GM12878 (cell line): ENCODE measurements around the gene IFI6. TPM values are rescaled to one million over a fixed set of nuclear protein-coding genes. Genes with fewer than 3 reads are reported as not detected.

Source experiments
- ATAC-seq: fragments of 200-7000 bp; cut with Tn5 transposase; 3 replicates; pipeline ENCODE4 v1.9.1; 2020; ENCODE audit warnings: mild to moderate bottlenecking, moderate library complexity
- BruUV-seq: library from RNA; stranded (reverse); fragments of 400-500 nt; replicated peaks from 2 replicates; lab custom pipeline; 2021; lab: Mats Ljungman, UMichigan
- CTCF ChIA-PET: fragments of 300-600 bp; sonication (Branson Sonifier 250); formaldehyde crosslinking; extraction: SDS; loops from one replicate; lab custom pipeline; 2021; ENCODE audit warnings: inconsistent platforms; lab: Yijun Ruan, JAX
- POLR2A ChIA-PET: fragments of 350-600 bp; formaldehyde crosslinking; extraction: SDS; loops from one replicate; lab custom pipeline; 2021; ENCODE audit warnings: inconsistent platforms; lab: Charles Lee
- RAD21 ChIA-PET: fragments of 300-600 bp; sonication (Branson Sonifier 250); formaldehyde crosslinking; loops from one replicate; lab custom pipeline; 2023; ENCODE audit warnings: antibody characterized with exemption; ENCODE audit not compliant: unreplicated experiment; lab: Charles Lee
- SMC1A ChIA-PET: fragments of 300-600 bp; sonication (Branson Sonifier 250); formaldehyde crosslinking; loops from one replicate; lab custom pipeline; 2023; ENCODE audit not compliant: unreplicated experiment, uncharacterized antibody; lab: Charles Lee
- DNase-seq: peaks from one replicate; pipeline ENCODE4 v3.0.0-alpha.2; 2011; ENCODE audit warnings: low read depth, low spot score
- FAIRE-seq: peaks from 3 replicates; lab custom pipeline; 2011; peaks lifted over from hg19 to GRCh38; lab: Jason Lieb, UNC
- H2AFZ ChIP-seq: 2 replicates; pipeline ENCODE4 v1.6.0; 2011; ENCODE audit warnings: low read depth, low read length, control low read depth; ENCODE audit not compliant: control insufficient read depth
- H3K27ac ChIP-seq: 2 replicates; pipeline ENCODE4 v1.5.1; 2011; ENCODE audit warnings: control low read depth; ENCODE audit not compliant: control insufficient read depth, insufficient read depth
- H3K27me3 ChIP-seq, 2 experiments: replicated peaks in 1 of 2; 2 replicates each; pipeline versions ENCODE4 v1.6.0 to v1.6.1; 2011; ENCODE audit warnings: low read length in 1 of 2; ENCODE audit not compliant: control insufficient read depth in 2 of 2, insufficient read depth in 2 of 2
- H3K36me3 ChIP-seq, 2 experiments: 2 replicates each; pipeline ENCODE4 v1.5.1; 2011; ENCODE audit warnings: low read length in 1 of 2; ENCODE audit not compliant: control insufficient read depth in 2 of 2, insufficient read depth in 2 of 2
- H3K4me1 ChIP-seq: 2 replicates; pipeline ENCODE4 v1.6.1; 2011; ENCODE audit warnings: mild to moderate bottlenecking, low read length, moderate library complexity, mixed read lengths; ENCODE audit not compliant: control insufficient read depth, insufficient read depth
- H3K4me2 ChIP-seq: 2 replicates; pipeline ENCODE4 v1.6.0; 2011; ENCODE audit warnings: control low read depth; ENCODE audit not compliant: control insufficient read depth, insufficient read depth
- H3K4me3 ChIP-seq: fragments of 200-600 bp; sonication (generic); 2 replicates; pipeline ENCODE4 v1.5.1; 2016
- H3K79me2 ChIP-seq: 2 replicates; pipeline ENCODE4 v1.6.0; 2011; ENCODE audit warnings: low read length; ENCODE audit not compliant: control insufficient read depth, insufficient read depth
- H3K9ac ChIP-seq: 2 replicates; pipeline ENCODE4 v1.8.0; 2011; ENCODE audit warnings: low read length, control low read depth, mixed read lengths; ENCODE audit not compliant: control insufficient read depth, insufficient read depth
- H3K9me3 ChIP-seq: replicated peaks from 3 replicates; pipeline ENCODE4 v1.5.1; 2011; ENCODE audit warnings: mild to moderate bottlenecking, low read length; ENCODE audit not compliant: control insufficient read depth, insufficient read depth
- H4K20me1 ChIP-seq: 2 replicates; pipeline ENCODE4 v1.6.0; 2011; ENCODE audit not compliant: control insufficient read depth, insufficient read depth
- CUX1 ChIP-seq: IDR thresholded peaks from 2 replicates; pipeline ENCODE4 v1.6.1; 2012; ENCODE audit warnings: improper control_type of control experiment, low read depth, low read length; ENCODE audit not compliant: insufficient replicate concordance
- E2F8 ChIP-seq: fragments of 450-650 bp; IDR thresholded peaks from 2 replicates; pipeline ENCODE4 v1.6.1; 2018; ENCODE audit warnings: mild to moderate bottlenecking, low read depth, moderate library complexity; ENCODE audit not compliant: partially characterized antibody
- ELK1 ChIP-seq: IDR thresholded peaks from 2 replicates; pipeline ENCODE4 v1.6.1; 2012; ENCODE audit warnings: low read depth, low read length, improper control_type of control experiment
- PBX3 ChIP-seq: IDR thresholded peaks from 2 replicates; pipeline ENCODE4 v1.6.1; 2011; ENCODE audit warnings: mild to moderate bottlenecking, low read depth, low read length, moderate library complexity; ENCODE audit not compliant: insufficient replicate concordance
- ZNF217 ChIP-seq: fragments of 450-650 bp; IDR thresholded peaks from 2 replicates; pipeline ENCODE4 v1.6.1; 2017; ENCODE audit warnings: antibody characterized with exemption, mild to moderate bottlenecking
- WGBS: methylation state at CpG from one replicate; pipeline ENCODE4 v1.1.6; 2016; ENCODE audit warnings: low lambda C conversion rate; ENCODE audit not compliant: insufficient replicate concordance, insufficient coverage; ENCODE audit errors: missing lambda C conversion rate; 5-methylcytosine and 5-hydroxymethylcytosine counted together
- in situ Hi-C: fragments of 300-500 bp; cut with MboI; formaldehyde crosslinking; loops from 9 replicates; pipeline ENCODE4 v1.14.3; 2018; ENCODE audit warnings: mixed read lengths
- intact Hi-C: fragments of 100-400 bp; cut with micrococcal nuclease; formaldehyde crosslinking; loops from one replicate; pipeline ENCODE4 v1.14.2; 2022; ENCODE audit not compliant: unreplicated experiment
- polyA plus RNA-seq, 11 experiments: library from polyadenylated mRNA; depleted of rRNA in 4 of 11; unstranded in 6 of 11; stranded (reverse) in 5 of 11; fragments of >200 nt; fragmentation: Nextera tagmentation in 4 of 11; fragmentation: Illumina TruSeq in 1 of 11; extraction: Ambion mirVana in 4 of 11; extraction: Trizol in 1 of 11; gene quantifications; 1 replicate in 1 of 11; 2 replicates in 10 of 11; pipeline versions ENCODE4 v1.2.1 to v1.2.3, GENCODE V29; 2011 to 2016; ENCODE audit warnings: inconsistent platforms in 2 of 11, missing spikeins in 2 of 11, low read depth in 1 of 11
- total RNA-seq, 4 experiments: library from RNA; depleted of rRNA in 3 of 4; stranded (reverse); fragments of >200 nt in 3 of 4; fragmentation: Illumina TruSeq in 1 of 4; extraction: Trizol in 1 of 4; gene quantifications; 2 replicates each; pipeline versions ENCODE4 v1.2.1 to v1.2.3, GENCODE V29; 2013 to 2021

The IFI6 gene
- total and polyA plus RNA-seq, 10 of the 15 experiments (the other 5 are each of a cell fraction or from before 2014, with no cell fraction given): 5.6 to 123 (median 69.0) TPM

- H3K4me3 ChIP-seq: no peak overlapping the region
- ATAC-seq: no peak
- ChIA-PET POLR2A (interaction anchor here (0.5 to 1.3 kb wide), 5 partner anchors 10 to 45 kb away, joined by 3 to 5 read pairs (median 3); no protein-coding TSS in a partner anchor), RAD21 (interaction anchor here (1.1 kb wide), 1 partner anchor 16 kb away, joined by 3 read pairs; no protein-coding TSS in a partner anchor), SMC1A (interaction anchor here (2.3 kb wide), 1 partner anchor 16 kb away, joined by 8 read pairs; no protein-coding TSS in a partner anchor), CTCF (interaction anchor here (0.9 to 4.7 kb wide), 5 partner anchors 10 to 40 kb away, joined by 3 to 41 read pairs (median 3); no protein-coding TSS in a partner anchor)
- no peak for TF ChIP-seq PBX3
- TF ChIP-seq CUX1: no peak
- no peak for TF ChIP-seq ZNF217
- no peak for TF ChIP-seq E2F8
- no peak for TF ChIP-seq ELK1
- no TSS peak for BruUV-seq
- intact Hi-C loops (no loop called here), in situ Hi-C loops (no loop called here)
- no peak overlapping the region for H3K27ac ChIP-seq
- no peak overlapping the region for H2AFZ ChIP-seq
- no peak for DNase-seq
- no peak for FAIRE-seq
- H3K4me2 ChIP-seq: no peak overlapping the region
- no peaks in the 10 kb centered on the region for H3K36me3 ChIP-seq
- WGBS: 80% methylated on average over 8 of the region's 8 CpGs
- no peaks in the 10 kb centered on the region for H3K79me2 ChIP-seq
- no peaks in the 10 kb centered on the region for H3K27me3 ChIP-seq
- H3K9me3 ChIP-seq: no peaks in the 10 kb centered on the region
- peaks cover 19% of the 10 kb centered on the region for H3K4me1 ChIP-seq
- no peaks in the 10 kb centered on the region for H4K20me1 ChIP-seq
- no peak overlapping the region for H3K9ac ChIP-seq
Observed at GRCh38 chr1:27646676-27647075, 25.3 kb downstream of the IFI6 start.
